Astrocyte of the spinal cord (primary cell): ENCODE data around the gene PUS3.

Source experiments
- DNase-seq: peaks from one replicate; pipeline ENCODE4 v3.0.0; 2011; ENCODE audit warnings: low read depth, low spot score
- H3K4me3 ChIP-seq: 2 replicates; pipeline ENCODE4 v1.5.1; 2011; ENCODE audit warnings: low read depth, mild to moderate bottlenecking, low read length, moderate library complexity
- in situ Hi-C: cut with HindIII; loops from 2 replicates; pipeline ENCODE4 v1.10.0; 2017; ENCODE audit warnings: low sequenced_read_pairs
- TF ChIP-seq, protein P1 (sequence below): IDR thresholded peaks from 2 replicates; pipeline ENCODE4 v1.5.1; 2012; ENCODE audit warnings: low read depth, mild to moderate bottlenecking, low read length, inconsistent platforms

Gene PUS3, protein sequence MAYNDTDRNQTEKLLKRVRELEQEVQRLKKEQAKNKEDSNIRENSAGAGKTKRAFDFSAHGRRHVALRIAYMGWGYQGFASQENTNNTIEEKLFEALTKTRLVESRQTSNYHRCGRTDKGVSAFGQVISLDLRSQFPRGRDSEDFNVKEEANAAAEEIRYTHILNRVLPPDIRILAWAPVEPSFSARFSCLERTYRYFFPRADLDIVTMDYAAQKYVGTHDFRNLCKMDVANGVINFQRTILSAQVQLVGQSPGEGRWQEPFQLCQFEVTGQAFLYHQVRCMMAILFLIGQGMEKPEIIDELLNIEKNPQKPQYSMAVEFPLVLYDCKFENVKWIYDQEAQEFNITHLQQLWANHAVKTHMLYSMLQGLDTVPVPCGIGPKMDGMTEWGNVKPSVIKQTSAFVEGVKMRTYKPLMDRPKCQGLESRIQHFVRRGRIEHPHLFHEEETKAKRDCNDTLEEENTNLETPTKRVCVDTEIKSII

DNA sequence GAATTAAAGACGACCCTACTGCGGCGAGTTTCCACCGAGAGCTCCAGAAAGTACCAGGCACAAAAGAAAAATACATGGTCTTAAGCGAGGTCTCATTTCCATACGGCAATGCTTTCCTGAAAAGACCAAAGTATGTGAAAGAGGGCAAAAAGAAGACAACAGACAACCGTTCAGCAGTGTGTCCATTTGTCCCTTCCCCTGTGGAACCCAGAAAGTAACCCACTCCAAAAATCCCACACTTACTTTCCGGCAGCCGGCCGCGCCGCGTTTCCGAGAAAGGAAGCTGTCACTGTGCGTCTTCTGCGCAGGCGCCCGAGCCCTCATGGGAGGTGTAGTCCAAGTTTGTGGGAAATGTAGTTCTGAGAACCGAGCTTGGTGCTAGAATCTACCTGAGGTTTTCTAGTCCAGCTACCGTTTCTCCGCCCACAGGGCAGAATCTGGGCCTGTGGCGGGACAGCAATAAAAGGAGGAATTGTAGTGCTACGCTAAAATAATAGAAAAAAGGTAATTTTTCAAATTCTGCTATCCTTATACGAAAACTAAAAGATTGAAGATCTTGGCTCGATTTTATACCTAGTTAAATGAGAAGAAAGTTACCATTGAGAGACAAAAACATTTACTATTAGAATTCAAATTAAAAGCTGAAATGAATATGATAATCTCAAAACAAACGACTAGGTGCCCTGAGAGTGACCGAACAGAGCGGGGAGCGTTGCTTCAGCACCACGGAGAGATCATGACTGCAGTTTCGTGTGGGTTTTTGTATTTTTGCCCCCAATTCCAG lies at the start of gene PUS3:
PUS3 (minus strand) TSS at position 280 of the 784 bp plus-strand sequence. CDS start 6,922 bp downstream, outside the sequence.
- TF ChIP-seq, protein P1, sequence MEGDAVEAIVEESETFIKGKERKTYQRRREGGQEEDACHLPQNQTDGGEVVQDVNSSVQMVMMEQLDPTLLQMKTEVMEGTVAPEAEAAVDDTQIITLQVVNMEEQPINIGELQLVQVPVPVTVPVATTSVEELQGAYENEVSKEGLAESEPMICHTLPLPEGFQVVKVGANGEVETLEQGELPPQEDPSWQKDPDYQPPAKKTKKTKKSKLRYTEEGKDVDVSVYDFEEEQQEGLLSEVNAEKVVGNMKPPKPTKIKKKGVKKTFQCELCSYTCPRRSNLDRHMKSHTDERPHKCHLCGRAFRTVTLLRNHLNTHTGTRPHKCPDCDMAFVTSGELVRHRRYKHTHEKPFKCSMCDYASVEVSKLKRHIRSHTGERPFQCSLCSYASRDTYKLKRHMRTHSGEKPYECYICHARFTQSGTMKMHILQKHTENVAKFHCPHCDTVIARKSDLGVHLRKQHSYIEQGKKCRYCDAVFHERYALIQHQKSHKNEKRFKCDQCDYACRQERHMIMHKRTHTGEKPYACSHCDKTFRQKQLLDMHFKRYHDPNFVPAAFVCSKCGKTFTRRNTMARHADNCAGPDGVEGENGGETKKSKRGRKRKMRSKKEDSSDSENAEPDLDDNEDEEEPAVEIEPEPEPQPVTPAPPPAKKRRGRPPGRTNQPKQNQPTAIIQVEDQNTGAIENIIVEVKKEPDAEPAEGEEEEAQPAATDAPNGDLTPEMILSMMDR, result no peak
- peak within 1 kb of the TSS; percentile 80 for H3K4me3 ChIP-seq
- in situ Hi-C loops, result no loop called here
- DNase-seq, result peak; percentile 85

DNA sequence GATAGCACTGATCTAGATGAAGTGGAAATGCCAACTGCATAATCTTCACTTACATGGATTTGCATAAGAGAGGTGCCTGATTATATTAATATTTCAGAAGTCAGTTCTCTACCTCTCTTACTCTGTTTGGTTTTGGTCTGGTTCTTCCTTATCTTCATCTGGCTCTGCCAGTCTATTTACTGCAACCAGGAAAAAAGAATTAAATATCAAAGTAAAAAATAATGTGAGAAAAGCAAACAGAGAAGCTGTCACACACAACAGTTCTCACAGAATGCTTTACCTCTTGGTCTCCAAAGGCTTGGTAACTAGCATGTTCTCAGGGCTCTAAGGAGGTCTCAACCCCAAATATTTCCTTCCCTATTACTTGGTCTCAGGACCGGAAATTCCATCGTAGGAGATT lies 49.6 kb upstream of the PUS3 start:
- in situ Hi-C loops, result no loop called here
- H3K4me3 ChIP-seq, result no peak overlapping the region
- no peak for DNase-seq
- TF ChIP-seq, protein P1, result no peak

DNA sequence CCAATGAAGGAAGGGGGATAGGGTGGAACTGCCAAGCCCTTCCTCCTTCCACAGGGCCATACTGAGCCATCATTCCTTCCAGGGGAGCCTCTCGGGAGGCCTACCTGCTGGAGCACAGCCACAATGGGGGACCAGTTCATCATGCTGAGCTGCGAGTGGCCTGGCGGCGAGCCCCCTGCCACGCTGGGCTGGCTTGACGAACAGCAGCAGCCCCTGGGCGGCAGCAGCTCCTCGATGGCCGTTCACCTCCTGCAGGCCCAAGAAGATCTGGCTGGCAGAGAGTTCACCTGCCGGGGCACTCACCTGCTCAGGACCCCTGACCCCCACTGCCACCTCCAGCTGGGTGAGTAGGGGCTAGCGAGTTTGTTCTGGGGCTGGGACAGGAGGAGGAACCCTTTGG lies 48.7 kb upstream of the PUS3 start:
- in situ Hi-C loops, result no loop called here
- no peak for DNase-seq
- TF ChIP-seq, protein P1, result no peak
- no peak overlapping the region for H3K4me3 ChIP-seq

DNA sequence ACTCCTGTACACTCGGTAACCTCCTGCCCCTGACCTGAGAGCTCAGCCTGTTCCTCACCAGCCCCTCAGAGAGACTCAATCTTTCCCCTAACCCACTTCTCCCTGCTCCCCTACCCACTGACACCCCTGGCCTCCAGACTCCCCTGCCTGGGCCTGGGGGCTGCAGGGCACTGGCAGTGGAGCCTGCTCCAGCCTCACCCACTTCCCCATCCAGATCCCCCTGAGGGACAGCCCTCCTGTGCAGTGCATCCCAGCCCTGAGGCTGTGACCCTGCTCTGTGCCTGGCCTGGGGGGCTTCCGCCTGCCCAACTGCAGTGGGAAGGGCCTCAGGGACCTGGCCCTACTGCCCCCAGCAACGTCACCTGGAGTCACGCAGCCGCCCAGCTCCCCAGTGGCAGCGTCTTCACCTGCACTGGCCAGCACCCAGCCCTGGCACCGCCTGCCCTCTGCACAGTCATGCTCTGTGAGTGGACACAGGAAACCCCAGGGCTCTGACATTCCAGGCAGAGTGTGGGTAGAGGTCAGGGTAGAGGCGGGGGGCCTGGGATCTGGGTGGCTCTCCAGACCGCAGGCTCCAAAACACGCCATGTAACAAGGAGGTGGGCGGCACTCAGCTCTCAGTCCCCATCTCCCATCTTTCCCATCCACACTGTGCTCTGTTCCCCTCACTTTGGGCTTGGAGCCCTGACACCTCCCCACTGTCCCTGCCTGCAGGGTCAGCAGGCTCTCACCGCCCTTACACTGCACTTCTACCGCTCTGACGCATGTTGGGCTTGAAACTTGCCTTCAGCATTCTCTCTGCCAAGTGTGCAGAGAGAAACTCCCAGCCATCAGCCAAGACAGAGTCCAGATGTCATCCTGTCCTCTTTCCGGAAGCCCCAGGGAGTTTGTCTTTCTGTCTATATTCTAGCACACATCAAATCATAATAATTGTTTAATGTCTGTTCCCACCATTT lies 48.0 kb upstream of the PUS3 start:
- in situ Hi-C loops, result no loop called here
- DNase-seq, result no peak
- H3K4me3 ChIP-seq, result no peak overlapping the region
- TF ChIP-seq, protein P1, result no peak

DNA sequence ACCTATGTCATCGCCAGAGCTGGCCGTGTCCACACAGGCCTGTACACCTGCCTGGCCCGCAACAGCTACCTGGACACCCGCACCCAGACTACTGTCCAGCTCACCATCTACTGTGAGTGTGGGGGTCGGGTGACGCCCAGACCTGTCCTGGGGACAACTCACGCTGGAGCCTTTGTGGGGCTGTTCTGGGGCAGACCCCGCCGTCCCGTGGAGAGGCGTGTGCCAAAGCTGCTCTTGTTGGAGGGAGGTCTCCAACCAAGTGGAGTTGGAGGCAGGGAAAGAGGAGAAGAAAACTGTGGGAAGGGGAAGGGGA lies 47.1 kb upstream of the PUS3 start:
- TF ChIP-seq, protein P1, result no peak
- in situ Hi-C loops, result no loop called here
- no peak for DNase-seq
- no peak overlapping the region for H3K4me3 ChIP-seq
